Activated CD8-positive, alpha-beta T cell treated with anti-CD3 and anti-CD28 coated beads, Interleukin-2, amount 10 ng/mL, durations not matched to agents 7 days and 5 days (primary cell): ENCODE results near the gene PARD3. TPM values are rescaled to one million over a fixed set of nuclear protein-coding genes. Genes with fewer than 3 reads are reported as not detected.
"Not testable (repeated sequence)": the region's sequence is repeated elsewhere in the genome, so short reads cannot be mapped to it uniquely, and the experiment has no call there.

Experiments used
- ATAC-seq: fragments of 150-1000 bp; cut with Tn5 transposase; one replicate; pipeline ENCODE4 v1.10.0; 2021; ENCODE audit warnings: moderate library complexity
- CTCF ChIA-PET: fragments of 350-600 bp; sonication (Branson Sonifier 250); formaldehyde crosslinking; loops from one replicate; lab custom pipeline; 2021; ENCODE audit warnings: antibody characterized with exemption; lab: Charles Lee
- POLR2A ChIA-PET: fragments of 350-600 bp; sonication (Branson Sonifier 250); formaldehyde crosslinking; loops from one replicate; lab custom pipeline; 2021; ENCODE audit warnings: antibody characterized with exemption; lab: Charles Lee
- DNase-seq: peaks from one replicate; pipeline ENCODE4 v3.0.0-alpha.2; 2020
- H3K27ac Mint-ChIP-seq: one replicate; pipeline ENCODE4 v1.8.0; 2021; ENCODE audit warnings: mild to moderate bottlenecking, mixed read lengths
- H3K27me3 Mint-ChIP-seq: one replicate; pipeline ENCODE4 v1.8.0; 2021; ENCODE audit warnings: low read depth, mixed read lengths
- H3K36me3 Mint-ChIP-seq: one replicate; pipeline ENCODE4 v1.8.0; 2021; ENCODE audit warnings: low read depth, mixed read lengths
- H3K4me1 Mint-ChIP-seq: one replicate; pipeline ENCODE4 v1.8.0; 2021; ENCODE audit warnings: low read depth, mixed read lengths
- H3K4me3 Mint-ChIP-seq: one replicate; pipeline ENCODE4 v1.8.0; 2021; ENCODE audit warnings: mild to moderate bottlenecking, mixed read lengths
- H3K9me3 Mint-ChIP-seq: one replicate; pipeline ENCODE4 v1.8.0; 2022; ENCODE audit warnings: mixed read lengths; ENCODE audit not compliant: insufficient read depth
- total RNA-seq, 2 experiments: library from RNA; stranded (reverse); gene quantifications; one replicate each; pipeline ENCODE4 v1.2.3, GENCODE V29; 2021

Gene PARD3
- total RNA-seq, 2 experiments from 2014 or later: 0.63 to 0.68 TPM

GRCh38 chr10:34281661-34282582, 533.2 kb downstream of the PARD3 start:
- H3K4me3 Mint-ChIP-seq: no peak overlapping the region

GRCh38 chr10:34280599-34281374, 534.3 kb downstream of the PARD3 start:
- Mint-ChIP-seq H3K27ac (no peak overlapping the region), H3K4me3 (no peak overlapping the region), H3K36me3 (no peaks in the 10 kb centered on the region), H3K9me3 (no peaks in the 10 kb centered on the region), H3K4me1 (no peaks in the 10 kb centered on the region), H3K27me3 (peaks cover 2% of the 10 kb centered on the region)
- POLR2A ChIA-PET: no interaction called here
- CTCF ChIA-PET: no interaction called here
- ATAC-seq (no peak), DNase-seq (no peak)

More at GRCh38 chr10:34281661-34282582, 533.2 kb downstream of the PARD3 start:
- ChIA-PET POLR2A (no interaction called here), CTCF (no interaction called here)
- Mint-ChIP-seq H3K9me3 (no peaks in the 10 kb centered on the region), H3K27ac (no peak overlapping the region), H3K4me1 (no peaks in the 10 kb centered on the region), H3K27me3 (peaks cover 2% of the 10 kb centered on the region), H3K36me3 (no peaks in the 10 kb centered on the region)
- DNase-seq (no peak), ATAC-seq (no peak)

- ATAC-seq (no peak), DNase-seq (no peak)
- no peaks in the 10 kb centered on the region for H3K36me3 Mint-ChIP-seq
- no peak overlapping the region for H3K27ac Mint-ChIP-seq
- no peaks in the 10 kb centered on the region for H3K9me3 Mint-ChIP-seq
- no peaks in the 10 kb centered on the region for H3K4me1 Mint-ChIP-seq
- ChIA-PET CTCF (no interaction called here), POLR2A (no interaction called here)
- H3K4me3 Mint-ChIP-seq: no peak overlapping the region
- peaks cover 2% of the 10 kb centered on the region for H3K27me3 Mint-ChIP-seq
Observed at GRCh38 chr10:34275626-34276130, 539.4 kb downstream of the PARD3 start.

- no peak overlapping the region for H3K27ac Mint-ChIP-seq
- DNase-seq (no peak), ATAC-seq (no peak)
- H3K36me3 Mint-ChIP-seq: no peaks in the 10 kb centered on the region
- ChIA-PET POLR2A (no interaction called here), CTCF (no interaction called here)
- H3K4me1 Mint-ChIP-seq: no peaks in the 10 kb centered on the region
- no peak overlapping the region for H3K4me3 Mint-ChIP-seq
- no peaks in the 10 kb centered on the region for H3K9me3 Mint-ChIP-seq
- H3K27me3 Mint-ChIP-seq: peaks cover 2% of the 10 kb centered on the region
Observed at GRCh38 chr10:34274906-34275305, 540.2 kb downstream of the PARD3 start.

GRCh38 chr10:34273340-34273739, 541.8 kb downstream of the PARD3 start:
- H3K27ac Mint-ChIP-seq: no peak overlapping the region
- H3K36me3 Mint-ChIP-seq: no peaks in the 10 kb centered on the region
- ATAC-seq: no peak
- DNase-seq: no peak
- CTCF ChIA-PET: no interaction called here
- no peaks in the 10 kb centered on the region for H3K9me3 Mint-ChIP-seq
- POLR2A ChIA-PET: no interaction called here
- H3K4me3 Mint-ChIP-seq: no peak overlapping the region
- H3K27me3 Mint-ChIP-seq: peaks cover 2% of the 10 kb centered on the region
- no peaks in the 10 kb centered on the region for H3K4me1 Mint-ChIP-seq

- no peaks in the 10 kb centered on the region for H3K9me3 Mint-ChIP-seq
- ATAC-seq (no peak), DNase-seq (no peak)
- H3K36me3 Mint-ChIP-seq: no peaks in the 10 kb centered on the region
- CTCF ChIA-PET: no interaction called here
- H3K27ac Mint-ChIP-seq: no peak overlapping the region
- H3K4me3 Mint-ChIP-seq: no peak overlapping the region
- POLR2A ChIA-PET: no interaction called here
- no peaks in the 10 kb centered on the region for H3K4me1 Mint-ChIP-seq
- H3K27me3 Mint-ChIP-seq: peaks cover 2% of the 10 kb centered on the region
Observed at GRCh38 chr10:34272316-34272715, 542.8 kb downstream of the PARD3 start.

GRCh38 chr10:34268410-34268809, 546.7 kb downstream of the PARD3 start:
- H3K9me3 Mint-ChIP-seq, H3K27ac Mint-ChIP-seq, H3K27me3 Mint-ChIP-seq, H3K4me3 Mint-ChIP-seq, H3K4me1 Mint-ChIP-seq, DNase-seq, CTCF ChIA-PET, H3K36me3 Mint-ChIP-seq, POLR2A ChIA-PET, ATAC-seq: not testable (repeated sequence)

GRCh38 chr10:34262985-34263384, 552.1 kb downstream of the PARD3 start:
- peaks cover 3% of the 10 kb centered on the region for H3K27me3 Mint-ChIP-seq
- H3K4me1 Mint-ChIP-seq: no peaks in the 10 kb centered on the region
- no peak overlapping the region for H3K4me3 Mint-ChIP-seq
- H3K36me3 Mint-ChIP-seq: no peaks in the 10 kb centered on the region
- H3K9me3 Mint-ChIP-seq: no peaks in the 10 kb centered on the region
- DNase-seq: no peak
- H3K27ac Mint-ChIP-seq: no peak overlapping the region
- no peak for ATAC-seq
- POLR2A ChIA-PET: no interaction called here
- CTCF ChIA-PET: no interaction called here

GRCh38 chr10:34260904-34261303, 554.2 kb downstream of the PARD3 start:
- no peak for ATAC-seq

GRCh38 chr10:34256216-34256615, 558.9 kb downstream of the PARD3 start:
- POLR2A ChIA-PET: no interaction called here
- Mint-ChIP-seq H3K36me3 (no peaks in the 10 kb centered on the region), H3K4me1 (peaks cover 7% of the 10 kb centered on the region), H3K27ac (no peak overlapping the region), H3K27me3 (peaks cover 3% of the 10 kb centered on the region), H3K4me3 (no peak overlapping the region), H3K9me3 (no peaks in the 10 kb centered on the region)
- ATAC-seq (no peak), DNase-seq (no peak)
- CTCF ChIA-PET: no interaction called here

More at GRCh38 chr10:34260904-34261303, 554.2 kb downstream of the PARD3 start:
- POLR2A ChIA-PET: no interaction called here
- H3K27me3 Mint-ChIP-seq: peaks cover 3% of the 10 kb centered on the region
- no peaks in the 10 kb centered on the region for H3K36me3 Mint-ChIP-seq
- no peaks in the 10 kb centered on the region for H3K4me1 Mint-ChIP-seq
- no peak overlapping the region for H3K4me3 Mint-ChIP-seq
- H3K9me3 Mint-ChIP-seq: no peaks in the 10 kb centered on the region
- no peak for DNase-seq
- H3K27ac Mint-ChIP-seq: no peak overlapping the region
- CTCF ChIA-PET: no interaction called here

- Mint-ChIP-seq H3K4me1 (peaks cover 7% of the 10 kb centered on the region), H3K9me3 (no peaks in the 10 kb centered on the region), H3K4me3 (no peak overlapping the region), H3K36me3 (no peaks in the 10 kb centered on the region), H3K27ac (no peak overlapping the region), H3K27me3 (no peaks in the 10 kb centered on the region)
- ChIA-PET CTCF (no interaction called here), POLR2A (no interaction called here)
- ATAC-seq (no peak), DNase-seq (no peak)
Observed at GRCh38 chr10:34255035-34255434, 560.1 kb downstream of the PARD3 start.

- CTCF ChIA-PET: no interaction called here
- DNase-seq (peak; percentile 21), ATAC-seq (no peak)
- Mint-ChIP-seq H3K4me3 (no peak overlapping the region), H3K4me1 (peaks cover 7% of the 10 kb centered on the region), H3K27me3 (no peaks in the 10 kb centered on the region), H3K9me3 (no peaks in the 10 kb centered on the region), H3K36me3 (no peaks in the 10 kb centered on the region), H3K27ac (no peak overlapping the region)
- POLR2A ChIA-PET: no interaction called here
Observed at GRCh38 chr10:34254596-34254995, 560.5 kb downstream of the PARD3 start.
